ENCODE results near the gene SMOC2.
"Not testable (repeated sequence)": the region's sequence is repeated elsewhere in the genome, so short reads cannot be mapped to it uniquely, and the experiment has no call there.

The SMOC2 gene

GRCh38 chr6:168598251-168599117 is 157.5 kb downstream of the SMOC2 start:
- DNase-seq (ENCODE audit: low read depth in 2 of 2, low spot score in 1 of 2), result no peak

- DNase-seq (ENCODE audit: low read depth in 2 of 2, low spot score in 1 of 2), result no peak
These were observed 158.1 kb downstream of the SMOC2 start for GRCh38 chr6:168599118-168599494.

- no peak for DNase-seq (ENCODE audit: low read depth in 2 of 2, low spot score in 1 of 2)
These were observed 158.9 kb downstream of the SMOC2 start for GRCh38 chr6:168599769-168600330.

GRCh38 chr6:168600381-168600780 is 159.4 kb downstream of the SMOC2 start:
- DNase-seq (ENCODE audit: low read depth in 2 of 2, low spot score in 1 of 2), result no peak

- no peak for DNase-seq (ENCODE audit: low read depth in 2 of 2, low spot score in 1 of 2)
These were observed 160.1 kb downstream of the SMOC2 start for GRCh38 chr6:168601111-168601510.

GRCh38 chr6:168601546-168601945 is 160.6 kb downstream of the SMOC2 start:
- DNase-seq (ENCODE audit: low read depth in 2 of 2, low spot score in 1 of 2), result no peak

- DNase-seq (ENCODE audit: low read depth in 2 of 2, low spot score in 1 of 2), result no peak
These were observed 161.6 kb downstream of the SMOC2 start for GRCh38 chr6:168602576-168602975.

- DNase-seq (ENCODE audit: low read depth in 2 of 2, low spot score in 1 of 2), result no peak
These were observed 162.2 kb downstream of the SMOC2 start for GRCh38 chr6:168603234-168603633.

- no peak for DNase-seq (ENCODE audit: low read depth in 2 of 2, low spot score in 1 of 2)
These were observed 165.0 kb downstream of the SMOC2 start for GRCh38 chr6:168605964-168606363.

- DNase-seq (ENCODE audit: low read depth in 2 of 2, low spot score in 1 of 2), result no peak
These were observed 165.7 kb downstream of the SMOC2 start for GRCh38 chr6:168606722-168607121.

- no peak for DNase-seq (ENCODE audit: low read depth in 2 of 2, low spot score in 1 of 2)
These were observed 166.5 kb downstream of the SMOC2 start for GRCh38 chr6:168607272-168608112.

GRCh38 chr6:168608113-168608400 is 167.1 kb downstream of the SMOC2 start:
- no peak for DNase-seq (ENCODE audit: low read depth in 2 of 2, low spot score in 1 of 2)

- no peak for DNase-seq (ENCODE audit: low read depth in 2 of 2, low spot score in 1 of 2)
These were observed 168.2 kb downstream of the SMOC2 start for GRCh38 chr6:168609026-168609685.

GRCh38 chr6:168609914-168610490 is 169.0 kb downstream of the SMOC2 start:
- no peak for DNase-seq (ENCODE audit: low read depth in 2 of 2, low spot score in 1 of 2)

GRCh38 chr6:168610966-168611365 is 170.0 kb downstream of the SMOC2 start:
- not testable (repeated sequence) for DNase-seq (ENCODE audit: low read depth in 2 of 2, low spot score in 1 of 2)

GRCh38 chr6:168611691-168612090 is 170.7 kb downstream of the SMOC2 start:
- DNase-seq (ENCODE audit: low read depth in 2 of 2, low spot score in 1 of 2), result no peak

- DNase-seq (ENCODE audit: low read depth in 2 of 2, low spot score in 1 of 2), result no peak
These were observed 171.6 kb downstream of the SMOC2 start for GRCh38 chr6:168612586-168612985.

- no peak for DNase-seq (ENCODE audit: low read depth in 2 of 2, low spot score in 1 of 2)
These were observed 174.9 kb downstream of the SMOC2 start for GRCh38 chr6:168615837-168616236.

GRCh38 chr6:168616816-168617765 is 176.1 kb downstream of the SMOC2 start:
- no peak for DNase-seq (ENCODE audit: low read depth in 2 of 2, low spot score in 1 of 2)
